HG02852 (cell line): ENCODE data around the gene AGPAT2.

ENCODE experiments used
- ATAC-seq: cut with Tn5 transposase; IDR thresholded peaks from one replicate; pipeline ENCODE4 v1.9.1; 2021; ENCODE audit warnings: mild to moderate bottlenecking, moderate library complexity; ENCODE audit not compliant: unreplicated experiment

AGPAT2 gene

GRCh38 chr9:136703276-136703860 lies 16.1 kb upstream of the AGPAT2 start:
- ATAC-seq = no peak

- no peak for ATAC-seq
Measured at GRCh38 chr9:136701668-136702053, 14.4 kb upstream of the AGPAT2 start.

GRCh38 chr9:136700959-136701667 lies 13.9 kb upstream of the AGPAT2 start:
- no peak for ATAC-seq

GRCh38 chr9:136700304-136700703 lies 13.0 kb upstream of the AGPAT2 start:
- no peak for ATAC-seq

GRCh38 chr9:136698635-136699246 lies 11.5 kb upstream of the AGPAT2 start:
- no peak for ATAC-seq

- no peak for ATAC-seq
Measured at GRCh38 chr9:136697821-136698526, 10.7 kb upstream of the AGPAT2 start.

GRCh38 chr9:136697146-136697820 lies 10.0 kb upstream of the AGPAT2 start:
- no peak for ATAC-seq

GRCh38 chr9:136696502-136696901 lies 9.2 kb upstream of the AGPAT2 start:
- ATAC-seq = no peak

GRCh38 chr9:136695955-136696354 lies 8.7 kb upstream of the AGPAT2 start:
- no peak for ATAC-seq

- no peak for ATAC-seq
Measured at GRCh38 chr9:136695435-136695895, 8.2 kb upstream of the AGPAT2 start.

GRCh38 chr9:136694872-136695247 lies 7.6 kb upstream of the AGPAT2 start:
- ATAC-seq = no peak

- ATAC-seq = no peak
Measured at GRCh38 chr9:136694163-136694871, 7.1 kb upstream of the AGPAT2 start.

- ATAC-seq = no peak
Measured at GRCh38 chr9:136693490-136694162, 6.4 kb upstream of the AGPAT2 start.

- no peak for ATAC-seq
Measured at GRCh38 chr9:136693135-136693489, 5.9 kb upstream of the AGPAT2 start.

GRCh38 chr9:136692185-136693134 lies 5.2 kb upstream of the AGPAT2 start:
- no peak for ATAC-seq

GRCh38 chr9:136691316-136692184 lies 4.3 kb upstream of the AGPAT2 start:
- no peak for ATAC-seq

- no peak for ATAC-seq
Measured at GRCh38 chr9:136690806-136691261, 3.6 kb upstream of the AGPAT2 start.
